HG02610 (cell line): Measurements from ENCODE around the gene EPC1.

ENCODE experiments used
- ATAC-seq: cut with Tn5 transposase; IDR thresholded peaks from one replicate; pipeline ENCODE4 v1.9.1; 2021; ENCODE audit warnings: mild to moderate bottlenecking, moderate library complexity; ENCODE audit not compliant: unreplicated experiment

EPC1 gene

DNA sequence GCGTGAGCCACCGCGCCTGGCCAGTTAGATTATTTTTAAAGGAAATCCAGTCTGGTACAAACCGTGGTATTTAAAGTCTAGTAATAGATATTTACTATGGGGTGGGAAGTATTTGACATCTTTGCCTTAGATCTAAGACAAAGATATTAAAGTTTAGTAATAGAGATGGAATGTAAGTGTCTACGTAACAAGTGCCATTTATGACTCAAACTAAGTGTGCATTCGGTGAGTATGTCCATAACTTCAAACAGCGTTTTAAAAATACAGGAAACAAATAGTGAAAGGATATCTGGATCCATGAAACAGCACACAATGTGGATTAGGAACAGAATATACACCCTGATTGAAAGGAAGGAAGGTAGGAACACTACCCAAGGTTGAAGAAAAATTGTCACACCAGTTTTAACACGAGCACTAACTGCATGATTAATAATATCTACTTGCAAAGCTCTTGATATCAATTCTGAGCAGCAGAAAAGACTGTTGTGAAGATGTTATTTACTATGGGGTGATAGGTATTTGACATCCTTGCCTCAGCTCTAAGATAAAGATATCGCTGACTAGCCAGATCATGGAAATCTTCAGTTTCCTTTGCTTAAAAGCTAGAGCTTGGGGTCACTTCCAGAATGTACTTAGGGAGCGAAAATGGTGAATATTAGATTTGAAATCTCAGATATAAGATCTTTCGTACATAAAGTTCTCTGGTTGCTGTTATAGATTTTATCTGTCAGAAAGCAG is 48.7 kb downstream of the EPC1 start:
- ATAC-seq, result no peak

GRCh38 chr10:32295027-32295426 is 51.9 kb downstream of the EPC1 start:
- no peak for ATAC-seq

DNA sequence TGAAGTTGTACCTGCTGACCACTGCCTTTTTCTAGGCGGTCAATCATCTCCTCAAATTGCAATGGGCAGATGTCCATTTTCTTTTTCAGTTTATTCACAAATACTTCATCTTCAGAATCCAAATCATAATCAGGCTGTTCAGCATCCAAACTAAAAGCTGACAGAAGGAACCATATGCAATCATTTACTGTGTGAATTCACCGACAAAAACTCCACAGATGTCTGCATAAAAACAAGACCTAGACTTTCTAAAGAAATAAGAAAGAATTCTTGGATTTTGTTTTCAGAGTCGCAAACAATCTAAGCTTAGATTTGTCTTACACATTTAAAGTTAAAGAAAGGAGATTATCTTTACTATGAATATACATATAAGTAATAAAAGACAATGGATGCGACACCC is 53.4 kb downstream of the EPC1 start:
- no peak for ATAC-seq

DNA sequence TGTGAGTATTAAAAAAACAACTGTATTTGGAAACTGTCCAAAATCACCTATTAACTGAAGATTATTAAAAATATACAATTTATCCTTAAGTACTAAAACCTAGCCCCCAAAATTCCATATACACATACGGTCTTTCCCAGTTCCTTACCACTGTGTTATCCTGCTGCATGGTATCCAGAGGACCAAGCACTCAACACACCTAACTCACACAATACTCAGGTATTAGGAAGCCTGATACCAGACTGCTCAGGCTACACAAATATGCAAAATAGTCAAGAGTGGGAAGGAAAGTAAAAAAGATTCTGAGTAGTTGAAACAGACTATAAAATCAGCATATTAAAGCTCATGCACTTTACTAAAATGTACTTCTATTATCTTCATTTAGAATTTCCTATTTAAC is 67.2 kb downstream of the EPC1 start:
- ATAC-seq, result no peak

GRCh38 chr10:32273336-32273735 is 73.6 kb downstream of the EPC1 start:
- no peak for ATAC-seq

DNA sequence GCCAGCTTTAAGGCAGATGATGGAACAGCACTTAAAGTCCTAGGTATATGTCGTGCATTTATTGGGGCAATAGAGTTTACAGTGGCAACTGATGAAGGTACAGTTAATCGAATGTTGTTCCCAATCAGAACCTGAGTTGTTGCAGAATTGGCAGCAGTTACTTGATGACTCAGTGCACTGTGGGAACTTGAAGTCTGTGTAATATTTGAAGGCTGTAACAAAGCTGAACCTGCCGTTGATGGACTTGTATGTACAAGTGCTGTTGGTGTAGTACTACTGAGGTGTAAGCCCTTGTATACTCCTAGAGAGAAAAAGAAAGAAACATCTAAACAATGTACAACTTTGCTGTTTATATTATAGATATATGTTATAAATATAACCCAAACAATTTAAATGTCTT is 75.3 kb downstream of the EPC1 start:
- ATAC-seq, result no peak

DNA sequence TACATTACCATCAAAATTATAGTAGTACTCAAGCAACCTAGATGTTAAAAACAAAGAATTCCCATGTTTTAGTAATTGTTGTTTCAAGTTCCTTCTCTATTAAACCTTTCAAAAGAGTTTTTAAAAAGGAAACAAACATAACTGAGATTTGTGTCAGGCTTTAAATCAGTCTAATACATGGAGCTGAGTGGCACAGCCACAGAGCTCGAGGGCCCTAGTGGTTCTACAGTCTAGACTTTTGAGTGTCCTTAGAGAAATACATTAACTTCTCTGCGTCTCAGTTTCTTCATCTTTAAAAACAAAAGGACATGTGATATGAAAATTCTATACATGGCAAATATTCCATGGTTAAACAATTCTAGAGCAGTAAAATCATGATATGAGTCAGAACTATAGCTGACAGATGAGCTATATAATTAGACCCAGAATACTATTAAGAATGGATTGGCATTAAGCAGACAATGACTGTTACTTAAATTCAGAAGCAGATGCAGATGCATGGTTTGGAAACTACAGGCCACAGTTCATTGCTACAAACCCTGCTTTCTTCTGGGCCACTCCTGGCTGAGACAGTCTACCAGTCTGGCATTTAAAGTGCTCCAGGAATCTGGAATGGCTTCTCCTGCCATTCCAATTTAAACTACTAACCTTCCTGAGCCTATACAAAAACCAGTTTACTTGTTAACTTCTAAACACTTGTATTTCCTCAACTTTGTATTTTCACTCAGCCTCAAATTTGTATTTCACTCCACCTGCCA is 77.4 kb downstream of the EPC1 start:
- ATAC-seq, result no peak

GRCh38 chr10:32268788-32269187 is 78.2 kb downstream of the EPC1 start:
- ATAC-seq, result no peak

DNA sequence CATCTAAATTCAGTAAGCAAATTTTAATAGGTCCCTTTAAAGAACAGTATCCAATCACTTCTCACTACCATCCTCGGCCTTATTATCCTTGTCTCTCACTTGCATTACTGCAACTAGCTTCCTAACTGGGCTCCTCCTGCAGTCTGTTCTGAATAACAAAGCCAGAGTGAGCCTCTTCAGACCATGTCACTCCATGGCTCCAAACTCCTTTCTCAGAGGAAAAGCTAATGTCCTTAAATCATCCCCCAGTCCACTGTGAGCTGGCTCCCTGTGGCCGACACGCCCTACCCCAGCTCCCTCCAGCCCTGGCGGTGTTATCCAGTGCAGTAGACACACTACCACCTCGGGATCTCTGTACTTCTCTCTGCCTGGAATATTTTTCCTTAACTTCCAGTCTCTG is 80.0 kb downstream of the EPC1 start:
- ATAC-seq, result no peak

DNA sequence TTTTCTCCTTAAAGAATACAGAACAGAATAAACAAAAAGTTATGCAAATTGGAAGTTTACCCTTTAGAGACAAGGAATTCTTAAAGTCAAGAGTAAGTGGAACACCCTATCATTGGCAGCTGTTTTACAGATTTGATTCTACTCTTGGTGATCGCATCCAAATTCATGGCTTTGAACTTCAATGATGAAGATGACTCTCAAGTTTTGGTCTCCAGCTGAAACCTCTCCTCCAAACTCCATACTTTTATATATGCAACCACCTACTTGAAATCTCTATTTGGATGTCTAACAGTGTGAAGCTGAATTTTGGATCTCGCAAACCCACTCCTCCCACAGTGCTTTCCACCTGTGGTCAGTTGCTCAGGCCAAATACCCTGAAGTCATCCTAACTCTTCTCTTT is 80.4 kb downstream of the EPC1 start:
- ATAC-seq, result no peak

GRCh38 chr10:32265756-32266155 is 81.2 kb downstream of the EPC1 start:
- ATAC-seq, result no peak

- no peak for ATAC-seq
These were observed 83.7 kb downstream of the EPC1 start for GRCh38 chr10:32263300-32263699.

DNA sequence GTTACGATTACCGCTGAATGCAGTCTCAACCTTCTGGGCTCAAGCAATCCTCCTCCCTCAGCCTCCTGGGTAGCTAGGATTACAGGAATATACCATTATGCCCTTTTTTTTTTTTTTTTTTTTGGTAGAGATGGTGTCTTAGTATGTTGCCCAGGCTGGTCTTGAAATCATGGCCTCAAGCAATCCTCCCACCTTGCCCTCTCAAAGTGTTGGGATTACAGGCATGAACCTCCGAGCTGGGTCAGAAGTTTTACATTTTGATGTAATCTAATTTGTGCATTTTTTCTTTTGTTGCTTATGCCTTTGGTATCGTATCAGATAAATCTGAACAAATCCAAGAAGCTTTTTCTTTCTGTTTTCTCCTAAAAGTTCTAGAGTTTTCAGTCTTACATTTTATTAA is 87.4 kb downstream of the EPC1 start:
- ATAC-seq, result no peak

- ATAC-seq, result no peak
These were observed 90.1 kb downstream of the EPC1 start for GRCh38 chr10:32256613-32257437.

DNA sequence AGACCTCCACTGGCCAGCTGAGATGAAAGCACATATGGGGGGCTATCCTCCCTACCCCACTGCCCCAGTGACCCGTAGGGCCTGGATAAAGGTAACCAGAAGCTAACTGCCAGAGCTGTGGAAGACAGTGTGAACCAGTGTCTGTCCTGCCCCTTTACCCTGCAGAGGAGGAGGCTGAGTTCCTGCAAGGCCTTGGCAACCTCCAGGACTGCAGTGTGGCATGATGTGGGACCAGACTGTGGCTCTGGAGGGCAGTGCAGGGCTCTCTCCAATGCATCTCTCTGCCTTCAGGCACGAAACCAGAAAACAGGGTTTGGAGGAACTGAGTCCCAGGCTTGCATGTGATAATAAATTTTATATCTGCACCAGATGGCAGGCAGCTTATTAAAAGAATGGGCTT is 93.1 kb downstream of the EPC1 start:
- no peak for ATAC-seq

- no peak for ATAC-seq
These were observed 93.7 kb downstream of the EPC1 start for GRCh38 chr10:32253276-32253675.

GRCh38 chr10:32250489-32250888 is 96.5 kb downstream of the EPC1 start:
- peak; percentile 81 for ATAC-seq

- no peak for ATAC-seq
These were observed 100.3 kb downstream of the EPC1 start for GRCh38 chr10:32246685-32247084.

- ATAC-seq, result no peak
These were observed 101.2 kb downstream of the EPC1 start for GRCh38 chr10:32245760-32246159.

DNA sequence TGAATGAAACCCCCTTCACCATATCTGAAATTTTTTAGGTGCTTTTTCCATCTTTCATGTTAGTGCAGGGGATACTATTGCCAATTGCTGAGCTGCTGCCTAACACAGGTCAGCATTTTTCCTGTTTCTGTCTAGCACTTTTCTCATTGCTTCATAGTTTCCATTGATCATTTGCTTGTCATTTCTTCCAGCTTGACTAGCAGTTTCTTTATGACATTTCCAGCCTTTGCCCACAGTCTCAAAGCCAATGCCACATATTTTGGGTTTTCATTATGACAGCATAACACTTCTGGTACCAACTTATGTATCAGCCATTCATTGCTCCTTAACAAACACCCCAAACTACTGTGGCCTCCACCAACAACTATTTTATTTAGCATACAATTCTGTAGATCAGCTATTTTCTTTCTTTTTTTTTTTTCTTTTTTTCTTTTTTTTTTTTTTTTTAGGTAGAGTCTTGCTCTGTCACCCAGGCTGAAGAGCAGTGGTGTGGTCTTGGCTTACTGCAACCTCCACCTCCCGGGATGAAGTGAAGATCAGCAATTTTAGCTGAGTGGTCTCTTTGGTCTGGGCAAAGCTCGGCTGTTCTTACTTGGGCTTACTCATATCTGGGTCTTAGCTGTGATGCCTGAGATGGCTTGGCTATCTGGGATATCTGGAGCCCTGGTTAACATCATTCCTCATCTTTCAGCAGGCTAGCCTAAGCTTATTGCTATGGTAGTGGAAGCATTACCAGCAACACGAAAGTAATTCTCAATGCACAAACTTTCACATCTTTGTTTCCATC is 102.3 kb downstream of the EPC1 start:
- ATAC-seq, result peak; percentile 61

DNA sequence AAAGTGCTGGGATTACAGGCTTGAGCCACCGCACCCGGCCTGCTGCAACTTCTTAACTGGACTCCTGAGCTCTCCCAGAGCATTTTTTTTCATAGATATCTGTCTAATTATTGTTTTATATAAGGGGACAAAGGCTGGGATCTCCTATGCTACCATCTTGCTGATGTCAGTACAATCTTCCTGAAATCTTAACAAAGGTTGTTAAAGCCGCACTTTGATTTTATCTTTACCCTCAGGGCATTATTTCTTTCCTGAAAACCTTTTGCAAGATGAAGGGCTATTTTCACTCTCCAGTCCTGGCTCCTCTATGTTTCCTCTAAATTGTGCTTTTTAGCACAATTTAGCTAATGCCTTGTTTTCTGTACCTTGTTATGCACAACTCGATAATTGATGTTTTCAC is 102.9 kb downstream of the EPC1 start:
- ATAC-seq, result no peak
